ENCODE measurements around the gene ZNF446.

- TF ChIP-seq EZH2 (IDR thresholded peaks at IDR 0.05; ENCODE audit: insufficient read depth, low read length) (no peak), CTCF (IDR thresholded peaks at IDR 0.05; ENCODE audit: insufficient read depth, low read depth, low read length) (no peak)
Observed at GRCh38 chr19:58477871-58478270, 1.7 kb downstream of the ZNF446 start.

All from astrocyte (in vitro differentiated cells and primary cell).